HepG2 (cell line): Measurements from ENCODE around the gene BEST2. TPM values are rescaled to one million over a fixed set of nuclear protein-coding genes. Genes with fewer than 3 reads are reported as not detected.

Experiments
- EP300 ChIP-seq, 3 experiments: sonication (generic) in 1 of 3; formaldehyde crosslinking in 1 of 3; IDR thresholded peaks; 2 replicates each; pipeline versions ENCODE4 v1.5.1 to v1.6.1; 2011 to 2020; ENCODE audit warnings: low read depth in 2 of 3, low read length in 2 of 3, borderline replicate concordance in 1 of 3, improper control_type of control experiment in 1 of 3, mild to moderate bottlenecking in 1 of 3, missing genetic modification reagents in 1 of 3, moderate library complexity in 1 of 3
- FOXA1 ChIP-seq, 2 experiments: fragments of 450-650 bp in 1 of 2; sonication (generic) in 1 of 2; formaldehyde crosslinking in 1 of 2; IDR thresholded peaks; 2 replicates each; pipeline versions ENCODE4 v1.4.0 to v1.6.1; 2016 to 2020; ENCODE audit warnings: missing genetic modification reagents in 1 of 2
- FOXA3 ChIP-seq: IDR thresholded peaks from 2 replicates; pipeline ENCODE4 v1.6.1; 2016; ENCODE audit warnings: missing genetic modification reagents, missing compliant biosample characterization
- NCOA2 ChIP-seq: sonication (generic); formaldehyde crosslinking; IDR thresholded peaks from 2 replicates; pipeline ENCODE4 v1.8.0; 2022; ENCODE audit warnings: inconsistent platforms
- RARA ChIP-seq: IDR thresholded peaks from 2 replicates; pipeline ENCODE4 v1.6.1; 2016; ENCODE audit warnings: missing genetic modification reagents, missing compliant biosample characterization
- SOX6 ChIP-seq, 2 experiments: fragments of 450-650 bp in 1 of 2; sonication (generic) in 1 of 2; formaldehyde crosslinking in 1 of 2; IDR thresholded peaks; 2 replicates each; pipeline versions ENCODE4 v1.4.0 to v1.6.1; 2017 to 2020; ENCODE audit warnings: antibody characterized with exemption in 1 of 2, mild to moderate bottlenecking in 1 of 2, missing genetic modification reagents in 1 of 2
- TARDBP ChIP-seq: sonication (generic); formaldehyde crosslinking; IDR thresholded peaks from 2 replicates; pipeline ENCODE4 v1.8.0; 2022; ENCODE audit warnings: mild to moderate bottlenecking, missing genetic modification reagents
- ZBTB7A ChIP-seq: sonication (generic); formaldehyde crosslinking; IDR thresholded peaks from 2 replicates; pipeline ENCODE4 v1.8.0; 2022; ENCODE audit warnings: mild to moderate bottlenecking, missing genetic modification reagents
- ZNF20 ChIP-seq: sonication (generic); formaldehyde crosslinking; IDR thresholded peaks from 2 replicates; pipeline ENCODE4 v1.4.0; 2020; ENCODE audit warnings: mild to moderate bottlenecking, moderate library complexity, missing genetic modification reagents
- ZNF296 ChIP-seq: sonication (generic); formaldehyde crosslinking; conservative IDR thresholded peaks from 2 replicates; pipeline ENCODE4 v1.5.0; 2020; ENCODE audit warnings: mild to moderate bottlenecking, missing genetic modification reagents
- ZNF329 ChIP-seq: sonication (generic); formaldehyde crosslinking; IDR thresholded peaks from 2 replicates; pipeline ENCODE4 v1.9.0; 2021; ENCODE audit warnings: low read depth, mild to moderate bottlenecking, missing genetic modification reagents
- ZNF546 ChIP-seq: sonication (generic); formaldehyde crosslinking; conservative IDR thresholded peaks from 2 replicates; pipeline ENCODE4 v1.8.1; 2023; ENCODE audit warnings: mild to moderate bottlenecking, missing genetic modification reagents
- ZNF562 ChIP-seq: sonication (generic); formaldehyde crosslinking; IDR thresholded peaks from 2 replicates; pipeline ENCODE4 v1.8.0; 2022; ENCODE audit warnings: missing genetic modification reagents, borderline replicate concordance
- ZNF746 ChIP-seq: sonication (generic); formaldehyde crosslinking; IDR thresholded peaks from 2 replicates; pipeline ENCODE4 v1.8.0; 2022; ENCODE audit warnings: mild to moderate bottlenecking, missing genetic modification reagents
- ZNF777 ChIP-seq: sonication (generic); formaldehyde crosslinking; IDR thresholded peaks from 2 replicates; pipeline ENCODE4 v1.4.0; 2020; ENCODE audit warnings: missing genetic modification reagents
- ZNF891 ChIP-seq: sonication (generic); formaldehyde crosslinking; IDR thresholded peaks from 2 replicates; pipeline ENCODE4 v1.5.0; 2020; ENCODE audit warnings: mild to moderate bottlenecking, missing genetic modification reagents
- polyA plus RNA-seq, 8 experiments: library from polyadenylated mRNA; depleted of rRNA in 3 of 8; stranded (reverse) in 7 of 8; unstranded in 1 of 8; fragments of >200 nt; fragmentation: Illumina TruSeq in 4 of 8; extraction: Trizol in 4 of 8; gene quantifications; 2 replicates each; pipeline versions ENCODE4 v1.2.1 to v1.2.3, GENCODE V29; 2011 to 2016; ENCODE audit warnings: low read depth in 4 of 8, missing spikeins in 1 of 8, mixed read lengths in 1 of 8; ENCODE audit not compliant: insufficient read depth in 1 of 8
- total RNA-seq, 5 experiments: library from RNA; depleted of rRNA; stranded (reverse); fragments of >200 nt; fragmentation: Illumina TruSeq; extraction: Trizol; gene quantifications; 2 replicates each; pipeline ENCODE4 v1.2.3, GENCODE V29; 2016; ENCODE audit warnings: low read depth in 1 of 5
- TF ChIP-seq, protein P1 (sequence below), 2 experiments: IDR thresholded peaks; 2 replicates each; pipeline ENCODE4 v1.6.1; 2011 to 2012; ENCODE audit warnings: low read length in 2 of 2, borderline replicate concordance in 1 of 2, low read depth in 1 of 2, mild to moderate bottlenecking in 1 of 2, moderate library complexity in 1 of 2
- TF ChIP-seq, protein P2 (sequence below): sonication (generic); formaldehyde crosslinking; IDR thresholded peaks from 2 replicates; pipeline ENCODE4 v1.5.1; 2020; ENCODE audit warnings: mild to moderate bottlenecking, missing genetic modification reagents, moderate library complexity
- TF ChIP-seq, protein P3 (sequence below): IDR thresholded peaks from 2 replicates; pipeline ENCODE4 v1.6.1; 2018; ENCODE audit warnings: missing genetic modification reagents, mild to moderate bottlenecking, missing compliant biosample characterization

The BEST2 gene
- total and polyA plus RNA-seq, 2 of the 13 experiments (the other 11 are each of a cell fraction or from before 2014, with no cell fraction given), result not detected

DNA sequence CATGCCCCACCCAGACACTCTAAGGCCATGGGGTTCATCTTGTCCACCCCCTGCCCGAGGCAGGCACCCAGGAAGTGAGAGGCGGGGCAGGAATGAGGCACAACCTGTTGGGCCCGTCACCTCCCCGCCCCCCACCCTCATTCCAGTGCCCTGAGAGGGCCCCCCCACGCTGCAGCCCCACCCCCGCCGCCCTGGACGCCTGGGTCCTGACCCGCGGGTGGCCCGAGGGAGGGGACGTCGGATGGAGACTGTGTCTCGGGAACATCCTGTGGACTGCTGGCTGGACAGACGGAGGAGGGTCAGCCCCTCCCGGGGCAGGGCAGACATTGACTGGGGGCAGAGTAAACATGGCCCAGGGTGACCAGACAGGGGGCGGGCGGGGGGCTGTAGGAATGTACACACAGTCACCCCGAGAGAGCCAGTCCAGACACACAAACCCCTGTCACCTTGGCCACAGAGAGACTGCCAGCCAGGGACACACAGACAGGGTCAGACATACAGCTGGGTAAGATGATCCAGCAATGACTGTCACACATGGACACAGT lies 32.3 kb downstream of the BEST2 start (continued):
- TF ChIP-seq ZBTB7A (CRISPR knock-in tag) (peak; percentile 59; the same call in 1 of the 2 replicates), ZNF329 (CRISPR knock-in tag) (0 out of 2 replicates have a peak, but pooled peaks have one; percentile 40), NCOA2 (CRISPR knock-in tag) (peak; percentile 13; the same call in 1 of the 2 replicates), SOX6 (IDR thresholded peaks at IDR 0.05) (no peak), SOX6 (CRISPR knock-in tag; IDR thresholded peaks at IDR 0.05) (0 out of 2 replicates have a peak, but pooled peaks have one; percentile 44), ZNF20 (CRISPR knock-in tag) (no peak), ZNF562 (CRISPR knock-in tag) (no peak), FOXA1 (IDR thresholded peaks at IDR 0.05) (no peak), FOXA1 (CRISPR knock-in tag; IDR thresholded peaks at IDR 0.05) (peak; percentile 71), ZNF746 (CRISPR knock-in tag) (peak; percentile 88), TARDBP (0 out of 2 replicates have a peak, but pooled peaks have one; percentile 39), ZNF296 (CRISPR knock-in tag) (0 out of 2 replicates have a peak, but pooled peaks have one; percentile 44), FOXA3 (CRISPR knock-in tag) (peak; percentile 79), EP300 (IDR thresholded peaks at IDR 0.05; ENCODE audit: low read depth in 2 of 2, low read length in 2 of 2) (0 out of 4 replicates have a peak, but pooled peaks of 1 of the 2 experiments have one; percentile 20), EP300 (CRISPR knock-in tag; IDR thresholded peaks at IDR 0.05; ENCODE audit: borderline replicate concordance) (no peak), ZNF546 (CRISPR knock-in tag) (0 out of 2 replicates have a peak, but pooled peaks have one; percentile 41), ZNF891 (CRISPR knock-in tag) (0 out of 2 replicates have a peak, but pooled peaks have one; percentile 51), RARA (CRISPR knock-in tag) (peak; percentile 92), ZNF777 (CRISPR knock-in tag) (peak; percentile 43; the same call in 1 of the 2 replicates)
- TF ChIP-seq, protein P1, sequence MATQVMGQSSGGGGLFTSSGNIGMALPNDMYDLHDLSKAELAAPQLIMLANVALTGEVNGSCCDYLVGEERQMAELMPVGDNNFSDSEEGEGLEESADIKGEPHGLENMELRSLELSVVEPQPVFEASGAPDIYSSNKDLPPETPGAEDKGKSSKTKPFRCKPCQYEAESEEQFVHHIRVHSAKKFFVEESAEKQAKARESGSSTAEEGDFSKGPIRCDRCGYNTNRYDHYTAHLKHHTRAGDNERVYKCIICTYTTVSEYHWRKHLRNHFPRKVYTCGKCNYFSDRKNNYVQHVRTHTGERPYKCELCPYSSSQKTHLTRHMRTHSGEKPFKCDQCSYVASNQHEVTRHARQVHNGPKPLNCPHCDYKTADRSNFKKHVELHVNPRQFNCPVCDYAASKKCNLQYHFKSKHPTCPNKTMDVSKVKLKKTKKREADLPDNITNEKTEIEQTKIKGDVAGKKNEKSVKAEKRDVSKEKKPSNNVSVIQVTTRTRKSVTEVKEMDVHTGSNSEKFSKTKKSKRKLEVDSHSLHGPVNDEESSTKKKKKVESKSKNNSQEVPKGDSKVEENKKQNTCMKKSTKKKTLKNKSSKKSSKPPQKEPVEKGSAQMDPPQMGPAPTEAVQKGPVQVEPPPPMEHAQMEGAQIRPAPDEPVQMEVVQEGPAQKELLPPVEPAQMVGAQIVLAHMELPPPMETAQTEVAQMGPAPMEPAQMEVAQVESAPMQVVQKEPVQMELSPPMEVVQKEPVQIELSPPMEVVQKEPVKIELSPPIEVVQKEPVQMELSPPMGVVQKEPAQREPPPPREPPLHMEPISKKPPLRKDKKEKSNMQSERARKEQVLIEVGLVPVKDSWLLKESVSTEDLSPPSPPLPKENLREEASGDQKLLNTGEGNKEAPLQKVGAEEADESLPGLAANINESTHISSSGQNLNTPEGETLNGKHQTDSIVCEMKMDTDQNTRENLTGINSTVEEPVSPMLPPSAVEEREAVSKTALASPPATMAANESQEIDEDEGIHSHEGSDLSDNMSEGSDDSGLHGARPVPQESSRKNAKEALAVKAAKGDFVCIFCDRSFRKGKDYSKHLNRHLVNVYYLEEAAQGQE (IDR thresholded peaks at IDR 0.05; ENCODE audit: borderline replicate concordance in 1 of 2, low read depth in 1 of 2, low read length in 2 of 2), result no peak
- TF ChIP-seq, protein P2, sequence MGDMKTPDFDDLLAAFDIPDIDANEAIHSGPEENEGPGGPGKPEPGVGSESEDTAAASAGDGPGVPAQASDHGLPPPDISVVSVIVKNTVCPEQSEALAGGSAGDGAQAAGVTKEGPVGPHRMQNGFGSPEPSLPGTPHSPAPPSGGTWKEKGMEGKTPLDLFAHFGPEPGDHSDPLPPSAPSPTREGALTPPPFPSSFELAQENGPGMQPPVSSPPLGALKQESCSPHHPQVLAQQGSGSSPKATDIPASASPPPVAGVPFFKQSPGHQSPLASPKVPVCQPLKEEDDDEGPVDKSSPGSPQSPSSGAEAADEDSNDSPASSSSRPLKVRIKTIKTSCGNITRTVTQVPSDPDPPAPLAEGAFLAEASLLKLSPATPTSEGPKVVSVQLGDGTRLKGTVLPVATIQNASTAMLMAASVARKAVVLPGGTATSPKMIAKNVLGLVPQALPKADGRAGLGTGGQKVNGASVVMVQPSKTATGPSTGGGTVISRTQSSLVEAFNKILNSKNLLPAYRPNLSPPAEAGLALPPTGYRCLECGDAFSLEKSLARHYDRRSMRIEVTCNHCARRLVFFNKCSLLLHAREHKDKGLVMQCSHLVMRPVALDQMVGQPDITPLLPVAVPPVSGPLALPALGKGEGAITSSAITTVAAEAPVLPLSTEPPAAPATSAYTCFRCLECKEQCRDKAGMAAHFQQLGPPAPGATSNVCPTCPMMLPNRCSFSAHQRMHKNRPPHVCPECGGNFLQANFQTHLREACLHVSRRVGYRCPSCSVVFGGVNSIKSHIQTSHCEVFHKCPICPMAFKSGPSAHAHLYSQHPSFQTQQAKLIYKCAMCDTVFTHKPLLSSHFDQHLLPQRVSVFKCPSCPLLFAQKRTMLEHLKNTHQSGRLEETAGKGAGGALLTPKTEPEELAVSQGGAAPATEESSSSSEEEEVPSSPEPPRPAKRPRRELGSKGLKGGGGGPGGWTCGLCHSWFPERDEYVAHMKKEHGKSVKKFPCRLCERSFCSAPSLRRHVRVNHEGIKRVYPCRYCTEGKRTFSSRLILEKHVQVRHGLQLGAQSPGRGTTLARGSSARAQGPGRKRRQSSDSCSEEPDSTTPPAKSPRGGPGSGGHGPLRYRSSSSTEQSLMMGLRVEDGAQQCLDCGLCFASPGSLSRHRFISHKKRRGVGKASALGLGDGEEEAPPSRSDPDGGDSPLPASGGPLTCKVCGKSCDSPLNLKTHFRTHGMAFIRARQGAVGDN (CRISPR knock-in tag), result peak; percentile 49; the same call in 1 of the 2 replicates
- TF ChIP-seq, protein P3, sequence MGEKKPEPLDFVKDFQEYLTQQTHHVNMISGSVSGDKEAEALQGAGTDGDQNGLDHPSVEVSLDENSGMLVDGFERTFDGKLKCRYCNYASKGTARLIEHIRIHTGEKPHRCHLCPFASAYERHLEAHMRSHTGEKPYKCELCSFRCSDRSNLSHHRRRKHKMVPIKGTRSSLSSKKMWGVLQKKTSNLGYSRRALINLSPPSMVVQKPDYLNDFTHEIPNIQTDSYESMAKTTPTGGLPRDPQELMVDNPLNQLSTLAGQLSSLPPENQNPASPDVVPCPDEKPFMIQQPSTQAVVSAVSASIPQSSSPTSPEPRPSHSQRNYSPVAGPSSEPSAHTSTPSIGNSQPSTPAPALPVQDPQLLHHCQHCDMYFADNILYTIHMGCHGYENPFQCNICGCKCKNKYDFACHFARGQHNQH, result 0 out of 2 replicates have a peak, but pooled peaks have one; percentile 18
